GM12878 (cell line): Measurements from ENCODE around the gene KRTAP10-1. TPM values are rescaled to one million over a fixed set of nuclear protein-coding genes. Genes with fewer than 3 reads are reported as not detected.

Experiments
- ATAC-seq: fragments of 200-7000 bp; cut with Tn5 transposase; 3 replicates; pipeline ENCODE4 v1.9.1; 2020; ENCODE audit warnings: mild to moderate bottlenecking, moderate library complexity
- BruUV-seq: library from RNA; stranded (reverse); fragments of 400-500 nt; replicated peaks from 2 replicates; lab custom pipeline; 2021; lab: Mats Ljungman, UMichigan
- CTCF ChIA-PET: fragments of 300-600 bp; sonication (Branson Sonifier 250); formaldehyde crosslinking; extraction: SDS; loops from one replicate; lab custom pipeline; 2021; ENCODE audit warnings: inconsistent platforms; lab: Yijun Ruan, JAX
- POLR2A ChIA-PET: fragments of 350-600 bp; formaldehyde crosslinking; extraction: SDS; loops from one replicate; lab custom pipeline; 2021; ENCODE audit warnings: inconsistent platforms; lab: Charles Lee
- RAD21 ChIA-PET: fragments of 300-600 bp; sonication (Branson Sonifier 250); formaldehyde crosslinking; loops from one replicate; lab custom pipeline; 2023; ENCODE audit warnings: antibody characterized with exemption; ENCODE audit not compliant: unreplicated experiment; lab: Charles Lee
- SMC1A ChIA-PET: fragments of 300-600 bp; sonication (Branson Sonifier 250); formaldehyde crosslinking; loops from one replicate; lab custom pipeline; 2023; ENCODE audit not compliant: unreplicated experiment, uncharacterized antibody; lab: Charles Lee
- DNase-seq: peaks from one replicate; pipeline ENCODE4 v3.0.0-alpha.2; 2011; ENCODE audit warnings: low read depth, low spot score
- FAIRE-seq: peaks from 3 replicates; lab custom pipeline; 2011; peaks lifted over from hg19 to GRCh38; lab: Jason Lieb, UNC
- H2AFZ ChIP-seq: 2 replicates; pipeline ENCODE4 v1.6.0; 2011; ENCODE audit warnings: low read depth, low read length, control low read depth; ENCODE audit not compliant: control insufficient read depth
- H3K27ac ChIP-seq: 2 replicates; pipeline ENCODE4 v1.5.1; 2011; ENCODE audit warnings: control low read depth; ENCODE audit not compliant: control insufficient read depth, insufficient read depth
- H3K27me3 ChIP-seq, 2 experiments: replicated peaks in 1 of 2; 2 replicates each; pipeline versions ENCODE4 v1.6.0 to v1.6.1; 2011; ENCODE audit warnings: low read length in 1 of 2; ENCODE audit not compliant: control insufficient read depth in 2 of 2, insufficient read depth in 2 of 2
- H3K36me3 ChIP-seq, 2 experiments: 2 replicates each; pipeline ENCODE4 v1.5.1; 2011; ENCODE audit warnings: low read length in 1 of 2; ENCODE audit not compliant: control insufficient read depth in 2 of 2, insufficient read depth in 2 of 2
- H3K4me1 ChIP-seq: 2 replicates; pipeline ENCODE4 v1.6.1; 2011; ENCODE audit warnings: mild to moderate bottlenecking, low read length, moderate library complexity, mixed read lengths; ENCODE audit not compliant: control insufficient read depth, insufficient read depth
- H3K4me2 ChIP-seq: 2 replicates; pipeline ENCODE4 v1.6.0; 2011; ENCODE audit warnings: control low read depth; ENCODE audit not compliant: control insufficient read depth, insufficient read depth
- H3K4me3 ChIP-seq: fragments of 200-600 bp; sonication (generic); 2 replicates; pipeline ENCODE4 v1.5.1; 2016
- H3K79me2 ChIP-seq: 2 replicates; pipeline ENCODE4 v1.6.0; 2011; ENCODE audit warnings: low read length; ENCODE audit not compliant: control insufficient read depth, insufficient read depth
- H3K9ac ChIP-seq: 2 replicates; pipeline ENCODE4 v1.8.0; 2011; ENCODE audit warnings: low read length, control low read depth, mixed read lengths; ENCODE audit not compliant: control insufficient read depth, insufficient read depth
- H3K9me3 ChIP-seq: replicated peaks from 3 replicates; pipeline ENCODE4 v1.5.1; 2011; ENCODE audit warnings: mild to moderate bottlenecking, low read length; ENCODE audit not compliant: control insufficient read depth, insufficient read depth
- H4K20me1 ChIP-seq: 2 replicates; pipeline ENCODE4 v1.6.0; 2011; ENCODE audit not compliant: control insufficient read depth, insufficient read depth
- BRCA1 ChIP-seq: IDR thresholded peaks from 2 replicates; pipeline ENCODE4 v1.6.1; 2011; ENCODE audit warnings: low read depth, low read length, improper control_type of control experiment
- CREB1 ChIP-seq: IDR thresholded peaks from 2 replicates; pipeline ENCODE4 v1.6.1; 2012; ENCODE audit warnings: low read depth, mild to moderate bottlenecking, inconsistent platforms
- CREM ChIP-seq: IDR thresholded peaks from 2 replicates; pipeline ENCODE4 v1.6.1; 2014; ENCODE audit warnings: antibody characterized with exemption, low read depth
- EGR1 ChIP-seq, 2 experiments: IDR thresholded peaks; 1 replicate in 1 of 2; 2 replicates in 1 of 2; pipeline ENCODE4 v1.6.1; 2011 to 2012; ENCODE audit warnings: low read depth in 2 of 2, low read length in 2 of 2, borderline replicate concordance in 1 of 2, mild to moderate bottlenecking in 1 of 2, moderate library complexity in 1 of 2
- PAX5 ChIP-seq: IDR thresholded peaks from 2 replicates; pipeline ENCODE4 v1.6.1; 2011; ENCODE audit warnings: low read depth, low read length, borderline replicate concordance
- TAF1 ChIP-seq: IDR thresholded peaks from 2 replicates; pipeline ENCODE4 v1.6.1; 2011; ENCODE audit warnings: mild to moderate bottlenecking, low read depth, low read length, borderline replicate concordance
- WGBS: methylation state at CpG from one replicate; pipeline ENCODE4 v1.1.6; 2016; ENCODE audit warnings: low lambda C conversion rate; ENCODE audit not compliant: insufficient replicate concordance, insufficient coverage; ENCODE audit errors: missing lambda C conversion rate; 5-methylcytosine and 5-hydroxymethylcytosine counted together
- in situ Hi-C: fragments of 300-500 bp; cut with MboI; formaldehyde crosslinking; loops from 9 replicates; pipeline ENCODE4 v1.14.3; 2018; ENCODE audit warnings: mixed read lengths
- intact Hi-C: fragments of 100-400 bp; cut with micrococcal nuclease; formaldehyde crosslinking; loops from one replicate; pipeline ENCODE4 v1.14.2; 2022; ENCODE audit not compliant: unreplicated experiment
- polyA plus RNA-seq, 11 experiments: library from polyadenylated mRNA; depleted of rRNA in 4 of 11; unstranded in 6 of 11; stranded (reverse) in 5 of 11; fragments of >200 nt; fragmentation: Nextera tagmentation in 4 of 11; fragmentation: Illumina TruSeq in 1 of 11; extraction: Ambion mirVana in 4 of 11; extraction: Trizol in 1 of 11; gene quantifications; 1 replicate in 1 of 11; 2 replicates in 10 of 11; pipeline versions ENCODE4 v1.2.1 to v1.2.3, GENCODE V29; 2011 to 2016; ENCODE audit warnings: inconsistent platforms in 2 of 11, missing spikeins in 2 of 11, low read depth in 1 of 11
- total RNA-seq, 4 experiments: library from RNA; depleted of rRNA in 3 of 4; stranded (reverse); fragments of >200 nt in 3 of 4; fragmentation: Illumina TruSeq in 1 of 4; extraction: Trizol in 1 of 4; gene quantifications; 2 replicates each; pipeline versions ENCODE4 v1.2.1 to v1.2.3, GENCODE V29; 2013 to 2021
- TF ChIP-seq, protein P1 (sequence below): fragments of 450-650 bp; conservative IDR thresholded peaks from 2 replicates; pipeline ENCODE4 v1.6.1; 2017; ENCODE audit warnings: mild to moderate bottlenecking, moderate library complexity
- TF ChIP-seq, protein P2 (sequence below): IDR thresholded peaks from 2 replicates; pipeline ENCODE4 v1.6.1; 2012; ENCODE audit warnings: low read depth, low read length, improper control_type of control experiment
- TF ChIP-seq, protein P3 (sequence below): fragments of 450-650 bp; IDR thresholded peaks from 2 replicates; pipeline ENCODE4 v1.6.1; 2018; ENCODE audit warnings: borderline replicate concordance, mild to moderate bottlenecking; ENCODE audit not compliant: partially characterized antibody

The KRTAP10-1 gene
- total and polyA plus RNA-seq, 10 of the 15 experiments (the other 5 are each of a cell fraction or from before 2014, with no cell fraction given), result not detected

DNA sequence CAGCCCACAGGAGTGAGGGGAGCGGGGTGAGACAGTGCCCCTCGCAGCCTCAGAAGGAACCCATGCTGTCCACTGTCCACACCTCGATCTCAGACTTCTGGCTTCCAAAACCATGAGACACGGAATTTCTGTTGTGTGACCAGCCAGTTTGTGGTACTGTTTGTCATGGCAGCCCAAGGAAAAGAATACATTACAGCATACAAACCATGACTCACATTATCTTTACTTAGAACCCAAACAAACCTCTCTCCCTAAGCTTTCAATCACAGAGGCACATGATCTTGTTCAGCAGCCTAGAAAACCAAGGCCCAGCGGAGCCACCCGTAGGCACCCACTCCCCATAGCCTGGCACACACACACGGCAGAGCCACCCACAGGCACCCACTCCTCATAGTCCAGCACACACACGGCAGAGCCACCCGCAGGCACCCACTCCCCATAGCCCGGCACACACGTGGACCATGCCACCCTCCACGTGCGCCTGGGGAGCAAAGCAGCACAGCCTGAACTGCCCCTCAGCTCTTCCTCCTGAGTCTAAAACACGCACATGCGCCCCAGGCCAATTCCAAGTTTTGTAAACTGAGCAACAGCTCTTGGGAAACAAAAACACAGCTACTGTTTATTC is 33.1 kb upstream of the KRTAP10-1 start:
- no peak for TF ChIP-seq EGR1 (IDR thresholded peaks at IDR 0.05; ENCODE audit: borderline replicate concordance in 1 of 2, low read depth in 2 of 2, low read length in 2 of 2)
- TF ChIP-seq PAX5, result no peak
- TF ChIP-seq CREM, result no peak
- TF ChIP-seq TAF1, result no peak
- TF ChIP-seq, all 136 proteins: peak for 0
- Histone ChIP-seq H3K79me2 (no peaks in the 10 kb centered on the region), H3K4me2 (no peak overlapping the region), H3K9me3 (peaks cover 1% of the 10 kb centered on the region; the same call in 2 of the 3 replicates), H3K9ac (no peak overlapping the region), H4K20me1 (no peaks in the 10 kb centered on the region), H3K27me3 (no peaks in the 10 kb centered on the region), H3K4me3 (no peak overlapping the region), H3K4me1 (no peaks in the 10 kb centered on the region), H3K36me3 (no peaks in the 10 kb centered on the region), H2AFZ (no peak overlapping the region), H3K27ac (no peak overlapping the region)
- WGBS, result 37% methylated on average over 15 of the region's 15 CpGs
- no peak for FAIRE-seq
- in situ Hi-C loops (no loop called here), intact Hi-C loops (no loop called here)
- POLR2A ChIA-PET, result no interaction called here
- RAD21 ChIA-PET, result no interaction called here
- no peak for ATAC-seq
- no TSS peak for BruUV-seq
- SMC1A ChIA-PET, result no interaction called here
- no peak for DNase-seq
- CTCF ChIA-PET, result no interaction called here

DNA sequence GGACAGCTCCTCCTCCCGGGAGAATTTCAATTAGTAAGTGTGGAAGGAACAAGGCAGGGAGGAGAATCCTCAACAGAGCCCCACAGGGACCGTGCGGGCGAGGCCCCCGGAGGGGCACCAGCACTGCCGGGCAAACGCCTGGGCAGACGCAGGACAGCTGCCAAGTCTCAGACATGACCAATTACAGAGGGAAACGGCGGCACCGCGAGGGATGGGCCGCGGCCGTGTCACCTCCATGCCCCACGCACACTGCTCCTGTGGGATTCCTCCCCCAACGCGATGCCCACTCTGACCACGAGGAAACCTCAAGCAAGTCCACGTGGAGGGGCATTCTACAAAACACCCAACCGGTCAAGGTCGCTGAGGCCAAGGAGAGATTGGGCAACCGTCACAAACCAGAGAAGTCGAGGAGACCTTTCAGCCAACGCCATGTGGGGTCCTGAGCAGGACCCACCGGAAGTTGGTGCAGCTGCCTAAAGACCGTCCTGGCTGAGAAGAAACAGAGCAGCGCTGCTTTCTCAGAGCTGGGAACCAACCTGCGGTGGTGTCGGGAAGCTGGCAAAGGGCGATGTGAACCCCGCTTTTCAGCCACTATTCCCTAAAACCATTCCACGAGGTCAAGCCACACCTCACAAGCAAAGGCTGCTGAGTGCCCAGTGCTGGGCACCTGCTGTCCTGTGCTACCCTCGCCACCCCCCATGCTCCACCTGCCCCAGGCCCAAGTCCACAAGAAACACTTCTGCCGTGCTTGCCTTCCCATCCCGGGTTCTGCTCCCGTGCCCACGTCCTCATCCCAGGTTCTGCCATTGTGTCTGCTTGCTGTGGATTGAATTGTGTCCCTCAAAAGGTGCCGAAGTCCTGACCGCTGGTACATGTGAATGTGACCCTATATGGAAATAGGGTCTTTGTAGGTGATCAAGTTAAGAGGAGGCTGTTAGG is 32.1 kb upstream of the KRTAP10-1 start:
- Histone ChIP-seq H3K4me1 (no peaks in the 10 kb centered on the region), H3K27ac (no peak overlapping the region), H3K4me3 (no peak overlapping the region), H4K20me1 (no peaks in the 10 kb centered on the region), H3K9ac (no peak overlapping the region), H3K4me2 (no peak overlapping the region), H3K9me3 (no peaks in the 10 kb centered on the region; the same call in 2 of the 3 replicates), H3K79me2 (no peaks in the 10 kb centered on the region), H3K27me3 (no peaks in the 10 kb centered on the region), H3K36me3 (no peaks in the 10 kb centered on the region), H2AFZ (no peak overlapping the region)
- in situ Hi-C loops (no loop called here), intact Hi-C loops (no loop called here)
- SMC1A ChIA-PET, result no interaction called here
- BruUV-seq, result no TSS peak
- WGBS, result 64% methylated on average over 37 of the region's 40 CpGs
- no peak for DNase-seq
- CTCF ChIA-PET, result no interaction called here
- RAD21 ChIA-PET, result no interaction called here
- POLR2A ChIA-PET, result no interaction called here
- no peak for ATAC-seq
- no peak for FAIRE-seq
- no peak for TF ChIP-seq EGR1 (IDR thresholded peaks at IDR 0.05; ENCODE audit: borderline replicate concordance in 1 of 2, low read depth in 2 of 2, low read length in 2 of 2)
- TF ChIP-seq BRCA1, result no peak
- TF ChIP-seq, protein P1, sequence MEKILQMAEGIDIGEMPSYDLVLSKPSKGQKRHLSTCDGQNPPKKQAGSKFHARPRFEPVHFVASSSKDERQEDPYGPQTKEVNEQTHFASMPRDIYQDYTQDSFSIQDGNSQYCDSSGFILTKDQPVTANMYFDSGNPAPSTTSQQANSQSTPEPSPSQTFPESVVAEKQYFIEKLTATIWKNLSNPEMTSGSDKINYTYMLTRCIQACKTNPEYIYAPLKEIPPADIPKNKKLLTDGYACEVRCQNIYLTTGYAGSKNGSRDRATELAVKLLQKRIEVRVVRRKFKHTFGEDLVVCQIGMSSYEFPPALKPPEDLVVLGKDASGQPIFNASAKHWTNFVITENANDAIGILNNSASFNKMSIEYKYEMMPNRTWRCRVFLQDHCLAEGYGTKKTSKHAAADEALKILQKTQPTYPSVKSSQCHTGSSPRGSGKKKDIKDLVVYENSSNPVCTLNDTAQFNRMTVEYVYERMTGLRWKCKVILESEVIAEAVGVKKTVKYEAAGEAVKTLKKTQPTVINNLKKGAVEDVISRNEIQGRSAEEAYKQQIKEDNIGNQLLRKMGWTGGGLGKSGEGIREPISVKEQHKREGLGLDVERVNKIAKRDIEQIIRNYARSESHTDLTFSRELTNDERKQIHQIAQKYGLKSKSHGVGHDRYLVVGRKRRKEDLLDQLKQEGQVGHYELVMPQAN, result no peak
- TF ChIP-seq, protein P2, sequence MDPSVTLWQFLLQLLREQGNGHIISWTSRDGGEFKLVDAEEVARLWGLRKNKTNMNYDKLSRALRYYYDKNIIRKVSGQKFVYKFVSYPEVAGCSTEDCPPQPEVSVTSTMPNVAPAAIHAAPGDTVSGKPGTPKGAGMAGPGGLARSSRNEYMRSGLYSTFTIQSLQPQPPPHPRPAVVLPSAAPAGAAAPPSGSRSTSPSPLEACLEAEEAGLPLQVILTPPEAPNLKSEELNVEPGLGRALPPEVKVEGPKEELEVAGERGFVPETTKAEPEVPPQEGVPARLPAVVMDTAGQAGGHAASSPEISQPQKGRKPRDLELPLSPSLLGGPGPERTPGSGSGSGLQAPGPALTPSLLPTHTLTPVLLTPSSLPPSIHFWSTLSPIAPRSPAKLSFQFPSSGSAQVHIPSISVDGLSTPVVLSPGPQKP, result no peak
- no peak for TF ChIP-seq CREB1
- TF ChIP-seq, protein P3, sequence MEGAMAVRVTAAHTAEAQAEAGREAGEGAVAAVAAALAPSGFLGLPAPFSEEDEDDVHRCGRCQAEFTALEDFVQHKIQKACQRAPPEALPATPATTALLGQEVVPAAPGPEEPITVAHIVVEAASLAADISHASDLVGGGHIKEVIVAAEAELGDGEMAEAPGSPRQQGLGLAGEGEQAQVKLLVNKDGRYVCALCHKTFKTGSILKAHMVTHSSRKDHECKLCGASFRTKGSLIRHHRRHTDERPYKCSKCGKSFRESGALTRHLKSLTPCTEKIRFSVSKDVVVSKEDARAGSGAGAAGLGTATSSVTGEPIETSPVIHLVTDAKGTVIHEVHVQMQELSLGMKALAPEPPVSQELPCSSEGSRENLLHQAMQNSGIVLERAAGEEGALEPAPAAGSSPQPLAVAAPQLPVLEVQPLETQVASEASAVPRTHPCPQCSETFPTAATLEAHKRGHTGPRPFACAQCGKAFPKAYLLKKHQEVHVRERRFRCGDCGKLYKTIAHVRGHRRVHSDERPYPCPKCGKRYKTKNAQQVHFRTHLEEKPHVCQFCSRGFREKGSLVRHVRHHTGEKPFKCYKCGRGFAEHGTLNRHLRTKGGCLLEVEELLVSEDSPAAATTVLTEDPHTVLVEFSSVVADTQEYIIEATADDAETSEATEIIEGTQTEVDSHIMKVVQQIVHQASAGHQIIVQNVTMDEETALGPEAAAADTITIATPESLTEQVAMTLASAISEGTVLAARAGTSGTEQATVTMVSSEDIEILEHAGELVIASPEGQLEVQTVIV, result no peak
